Right renal cortex interstitium (tissue), 3 donors: ENCODE measurements around the gene IGF1R. TPM values are rescaled to one million over a fixed set of nuclear protein-coding genes. Genes with fewer than 3 reads are reported as not detected.

Experiments used
- DNase-seq, 3 donors: peaks; one replicate each; pipeline ENCODE4 v3.0.0-alpha.2; 2013; ENCODE audit warnings: low read depth in 3 of 3, low spot score in 2 of 3
- polyA plus RNA-seq, 3 donors: library from polyadenylated mRNA; unstranded; fragments of 120-200 nt; gene quantifications; one replicate each; pipeline ENCODE4 v1.2.1, GENCODE V29; 2013; ENCODE audit not compliant: insufficient read length in 3 of 3

IGF1R gene
- polyA plus RNA-seq, 3 donors, result 41.7 to 48.8 (median 44.0) TPM

GRCh38 chr15:98870788-98871187 is 222.4 kb downstream of the IGF1R start:
- no peak for DNase-seq

- no peak for DNase-seq
These were observed 224.4 kb downstream of the IGF1R start for GRCh38 chr15:98872774-98873173.

- no peak for DNase-seq
These were observed 225.3 kb downstream of the IGF1R start for GRCh38 chr15:98873441-98874218.

- no peak for DNase-seq
These were observed 226.0 kb downstream of the IGF1R start for GRCh38 chr15:98874370-98874769.

GRCh38 chr15:98874773-98875172 is 226.4 kb downstream of the IGF1R start:
- DNase-seq, result no peak

GRCh38 chr15:98875309-98875708 is 227.0 kb downstream of the IGF1R start:
- DNase-seq, result no peak

- no peak for DNase-seq
These were observed 228.4 kb downstream of the IGF1R start for GRCh38 chr15:98876451-98877369.

GRCh38 chr15:98878172-98878571 is 229.8 kb downstream of the IGF1R start:
- DNase-seq, result no peak

- DNase-seq, result no peak
These were observed 230.5 kb downstream of the IGF1R start for GRCh38 chr15:98878862-98879261.

GRCh38 chr15:98881526-98882520 is 233.5 kb downstream of the IGF1R start:
- no peak for DNase-seq

GRCh38 chr15:98883478-98883877 is 235.1 kb downstream of the IGF1R start:
- no peak for DNase-seq

GRCh38 chr15:98884894-98885293 is 236.6 kb downstream of the IGF1R start:
- no peak for DNase-seq

GRCh38 chr15:98887976-98888375 is 239.6 kb downstream of the IGF1R start:
- DNase-seq, result no peak

- DNase-seq, result no peak
These were observed 240.6 kb downstream of the IGF1R start for GRCh38 chr15:98888820-98889479.

GRCh38 chr15:98889930-98890695 is 241.8 kb downstream of the IGF1R start:
- DNase-seq, result no peak

- DNase-seq, result no peak
These were observed 243.0 kb downstream of the IGF1R start for GRCh38 chr15:98891301-98891700.

- DNase-seq, result no peak
These were observed 245.1 kb downstream of the IGF1R start for GRCh38 chr15:98893401-98893800.

- no peak for DNase-seq
These were observed 246.0 kb downstream of the IGF1R start for GRCh38 chr15:98894312-98894711.

- DNase-seq, result no peak
These were observed 247.8 kb downstream of the IGF1R start for GRCh38 chr15:98896002-98896721.
